HCT116 (cell line): Measurements from ENCODE around the gene RSL1D1.

Experiments used
- CBX3 ChIP-seq: IDR thresholded peaks from 2 replicates; pipeline ENCODE4 v1.6.1; 2012; ENCODE audit warnings: low read depth
- CEBPB ChIP-seq: IDR thresholded peaks from 2 replicates; pipeline ENCODE4 v1.6.1; 2012; ENCODE audit warnings: low read depth
- CTCF ChIP-seq, 3 experiments: fragments of 200-600 bp in 1 of 3; sonication (generic) in 1 of 3; IDR thresholded peaks in 2 of 3; conservative IDR thresholded peaks in 1 of 3; 2 replicates each; pipeline ENCODE4 v1.5.1; 2012 to 2017; ENCODE audit warnings: low read depth in 2 of 3, low read length in 2 of 3, antibody characterized with exemption in 1 of 3, borderline replicate concordance in 1 of 3, control low read depth in 1 of 3, mild to moderate bottlenecking in 1 of 3, mixed read lengths in 1 of 3, mixed run types in 1 of 3, moderate library complexity in 1 of 3; ENCODE audit not compliant: insufficient read depth in 1 of 3
- EZH2 ChIP-seq: fragments of 200-600 bp; sonication (generic); IDR thresholded peaks from 2 replicates; pipeline ENCODE4 v1.6.1; 2017; ENCODE audit warnings: antibody characterized with exemption, mixed run types
- FOSL1 ChIP-seq: IDR thresholded peaks from 2 replicates; pipeline ENCODE4 v1.6.1; 2012; ENCODE audit warnings: low read depth
- MAX ChIP-seq: IDR thresholded peaks from 2 replicates; pipeline ENCODE4 v1.6.1; 2012
- POLR2A ChIP-seq: IDR thresholded peaks from 2 replicates; pipeline ENCODE4 v1.7.0; 2011; ENCODE audit warnings: borderline replicate concordance; ENCODE audit not compliant: insufficient read depth, insufficient read length; ENCODE audit errors: extremely low read depth
- POLR2AphosphoS5 ChIP-seq: IDR thresholded peaks from 2 replicates; pipeline ENCODE4 v1.6.1; 2011; ENCODE audit warnings: mild to moderate bottlenecking, low read depth, low read length, moderate library complexity
- REST ChIP-seq: IDR thresholded peaks from 2 replicates; pipeline ENCODE4 v1.6.1; 2012; ENCODE audit warnings: low read depth
- SIN3A ChIP-seq: IDR thresholded peaks from 2 replicates; pipeline ENCODE4 v1.6.1; 2012; ENCODE audit warnings: low read depth
- ZBTB33 ChIP-seq: IDR thresholded peaks from 2 replicates; pipeline ENCODE4 v1.6.1; 2011; ENCODE audit warnings: mild to moderate bottlenecking, low read length, moderate library complexity; ENCODE audit not compliant: insufficient replicate concordance; ENCODE audit errors: extremely low read depth
- ZFX ChIP-seq: fragments of 450-650 bp; IDR thresholded peaks from 2 replicates; pipeline ENCODE4 v1.6.1; 2017

- TF ChIP-seq CTCF (IDR thresholded peaks at IDR 0.05 in 2 of 3, conservative IDR thresholded peaks at IDR 0.05 in 1 of 3; ENCODE audit: borderline replicate concordance in 1 of 3, insufficient read depth in 1 of 3, low read depth in 2 of 3, low read length in 2 of 3) (no peak), POLR2A (no peak), ZFX (no peak), CEBPB (no peak), REST (no peak), FOSL1 (no peak), MAX (no peak), SIN3A (no peak), POLR2AphosphoS5 (no peak), EZH2 (no peak), CBX3 (no peak), ZBTB33 (no peak)
Observed at GRCh38 chr16:11875721-11876120, 24.4 kb upstream of the RSL1D1 start.
